ENCODE measurements around the gene EMC8. TPM values are rescaled to one million over a fixed set of nuclear protein-coding genes. Genes with fewer than 3 reads are reported as not detected.

Gene EMC8
- total and polyA plus RNA-seq, 2 of the 8 experiments (the other 6 are each of a cell fraction or from before 2014, with no cell fraction given), result 52.2 to 69.7 TPM

- H4K5ac ChIP-seq (ENCODE audit: insufficient read length, low read depth, low read length), result no peak overlapping the region
- no peak overlapping the region for H4K91ac ChIP-seq (replicated peaks; ENCODE audit: insufficient read length, low read length)
- H2BK12ac ChIP-seq (ENCODE audit: low read depth, low read length), result no peak overlapping the region
- H4K8ac ChIP-seq (ENCODE audit: extremely low read depth, insufficient read depth, low read length), result no peak overlapping the region
- H3K36me3 ChIP-seq (ENCODE audit: control insufficient read depth in 2 of 4, insufficient read depth in 4 of 4, low read length in 3 of 4), result peaks cover 30 to 60% (median 53%) of the 10 kb centered on the region in 4 experiments
- peaks cover 2 to 4% of the 10 kb centered on the region in 2 experiments for H4K20me1 ChIP-seq (replicated peaks in 1 of 2; ENCODE audit: control insufficient read depth in 1 of 2, insufficient read depth in 2 of 2, low read length in 2 of 2)
- DNase-seq (ENCODE audit: low read depth in 1 of 2, low spot score in 2 of 2), result no peak
- no peak overlapping the region for H2BK5ac ChIP-seq (ENCODE audit: low read depth, low read length)
- TF ChIP-seq RBBP5 (IDR thresholded peaks at IDR 0.05; ENCODE audit: borderline replicate concordance, low read depth, low read length), result no peak
- TF ChIP-seq BACH1 (IDR thresholded peaks at IDR 0.05; ENCODE audit: low read length), result no peak
- TF ChIP-seq E2F6 (IDR thresholded peaks at IDR 0.05), result no peak
- no peak for TF ChIP-seq TCF12 (IDR thresholded peaks at IDR 0.05; ENCODE audit: low read depth, low read length)
- no peak for TF ChIP-seq POLR2AphosphoS5 (IDR thresholded peaks at IDR 0.05; ENCODE audit: low read depth, low read length)
- TF ChIP-seq KDM1A (IDR thresholded peaks at IDR 0.05; ENCODE audit: borderline replicate concordance, low read length), result no peak
- no peak for TF ChIP-seq SIRT6 (IDR thresholded peaks at IDR 0.05; ENCODE audit: low read length)
- no peak for TF ChIP-seq ATF2 (IDR thresholded peaks at IDR 0.05; ENCODE audit: low read length)
- TF ChIP-seq ATF3 (IDR thresholded peaks at IDR 0.05; ENCODE audit: insufficient read depth, low read depth, low read length), result no peak
- H2AK5ac ChIP-seq (ENCODE audit: low read depth, low read length), result no peak overlapping the region
- FAIRE-seq, result no peak
- WGBS, 2 experiments (ENCODE audit: extremely low coverage in 1 of 2, insufficient coverage in 1 of 2, insufficient read length in 1 of 2, insufficient replicate concordance in 2 of 2, low coverage in 1 of 2, low lambda C conversion rate in 2 of 2, missing lambda C conversion rate in 1 of 2), result 75% methylated on average over 14 of the region's 14 CpGs; no CpG with 5 or more reads in 1 of the 2 experiments
- no peak overlapping the region for H3K9ac ChIP-seq (replicated peaks in 1 of 4; ENCODE audit: extremely low read depth in 1 of 4, low read depth in 3 of 4, low read length in 3 of 4)
- H3K56ac ChIP-seq (replicated peaks; ENCODE audit: insufficient read length, low read depth, low read length), result no peak overlapping the region
- H3K4ac ChIP-seq (replicated peaks; ENCODE audit: insufficient read length, low read depth, low read length), result no peak overlapping the region
- H3K27ac ChIP-seq (ENCODE audit: low read depth, low read length), result no peak overlapping the region
- peaks cover 4 to 38% of the 10 kb centered on the region in 2 experiments for H3K79me2 ChIP-seq (ENCODE audit: control insufficient read depth in 1 of 2, insufficient read depth in 2 of 2, low read length in 2 of 2)
- H2AFZ ChIP-seq (ENCODE audit: low read length), result no peak overlapping the region
- no peaks in the 10 kb centered on the region for H3K9me3 ChIP-seq (ENCODE audit: insufficient read depth in 2 of 2, low read depth in 1 of 2, low read length in 1 of 2)
- no peak overlapping the region for H2BK120ac ChIP-seq (replicated peaks; ENCODE audit: low read depth, low read length)
- H3K79me1 ChIP-seq (ENCODE audit: low read depth, low read length), result no peaks in the 10 kb centered on the region; the same call in 1 of the 2 replicates
- no peak overlapping the region for H2BK15ac ChIP-seq (ENCODE audit: low read length)
- peaks cover 3% of the 10 kb centered on the region; the same call in 1 of the 2 replicates for H3K23me2 ChIP-seq (ENCODE audit: low read depth, low read length)
- CTCF ChIA-PET (ENCODE audit: partially characterized antibody), result interaction anchor here (0.7 to 4.9 kb wide), 4 partner anchors 16 to 44 kb away, joined by 3 to 38 read pairs (median 3); no protein-coding TSS in a partner anchor
- no peaks in the 10 kb centered on the region for H3K4me1 ChIP-seq (replicated peaks in 1 of 4; ENCODE audit: control insufficient read depth in 3 of 4, insufficient read depth in 4 of 4, low read length in 3 of 4)
- H3K27me3 ChIP-seq (replicated peaks in 1 of 4; ENCODE audit: control insufficient read depth in 3 of 4, extremely low read depth in 1 of 4, insufficient read depth in 3 of 4, low read length in 3 of 4), result no peaks in the 10 kb centered on the region
- no peak overlapping the region for H3K18ac ChIP-seq (ENCODE audit: extremely low read depth, low read length)
- H3K14ac ChIP-seq (ENCODE audit: insufficient read length), result no peak overlapping the region
- H2BK20ac ChIP-seq (ENCODE audit: low read length), result no peak overlapping the region
- H3K23ac ChIP-seq (ENCODE audit: insufficient read length), result no peak overlapping the region
- no peak overlapping the region for H3K4me2 ChIP-seq (ENCODE audit: insufficient read depth in 1 of 2, low read depth in 2 of 2, low read length in 2 of 2)
- POLR2A ChIA-PET (ENCODE audit: partially characterized antibody), result interaction anchor here (1.5 kb wide), 1 partner anchor 10 kb away, joined by 9 read pairs; no protein-coding TSS in a partner anchor
- no peak overlapping the region for H3K4me3 ChIP-seq (ENCODE audit: extremely low read depth in 1 of 4, insufficient read depth in 2 of 4, low read depth in 3 of 4, low read length in 4 of 4)
Measured at GRCh38 chr16:85803570-85803969, 4.2 kb upstream of the EMC8 start.

Measured in H1 (cell line).